SK-N-SH (cell line): Measurements from ENCODE around the gene DDX4. TPM values are rescaled to one million over a fixed set of nuclear protein-coding genes. Genes with fewer than 3 reads are reported as not detected.

Source experiments
- CTCF ChIA-PET: fragments of 300-600, 350-600 bp; formaldehyde crosslinking; extraction: SDS; loops from one replicate; lab custom pipeline; 2021; lab: Yijun Ruan, JAX
- POLR2A ChIA-PET: fragments of 350-600 bp; sonication (Branson Sonifier 250); formaldehyde crosslinking; extraction: SDS; loops from one replicate; lab custom pipeline; 2020; ENCODE audit warnings: antibody characterized with exemption, inconsistent platforms; lab: Yijun Ruan, JAX
- DNase-seq: peaks from one replicate; pipeline ENCODE4 v3.0.0; 2012
- H2AFZ ChIP-seq: fragments of 200-600 bp; sonication (generic); 2 replicates; pipeline ENCODE4 v1.8.1; 2016; ENCODE audit warnings: antibody characterized with exemption, mild to moderate bottlenecking, low read depth
- H3F3A ChIP-seq: fragments of 200-600 bp; sonication (generic); replicated peaks from 2 replicates; pipeline ENCODE3; 2016; ENCODE audit warnings: antibody characterized with exemption, mild to moderate bottlenecking; ENCODE audit not compliant: insufficient read depth
- H3K27ac ChIP-seq, 2 experiments: fragments of 200-500 bp in 1 of 2; fragments of 200-600 bp in 1 of 2; sonication (Bioruptor generic) in 1 of 2; sonication (generic), shearing (Covaris generic) in 1 of 2; 2 replicates each; pipeline versions ENCODE4 v1.5.1 to v1.6.1; 2014 to 2016; ENCODE audit warnings: low read depth in 2 of 2, inconsistent platforms in 1 of 2, low read length in 1 of 2, mild to moderate bottlenecking in 1 of 2, mixed read lengths in 1 of 2
- H3K27me3 ChIP-seq: fragments of 200-600 bp; sonication (generic), shearing (Covaris generic); 2 replicates; pipeline ENCODE4 v1.6.1; 2016; ENCODE audit warnings: mixed run types; ENCODE audit not compliant: insufficient read depth
- H3K36me3 ChIP-seq, 2 experiments: fragments of 200-500 bp in 1 of 2; fragments of 200-600 bp in 1 of 2; sonication (Bioruptor generic) in 1 of 2; sonication (generic) in 1 of 2; replicated peaks in 1 of 2; 2 replicates each; pipeline versions ENCODE3 to v1.5.1; 2014 to 2016; ENCODE audit warnings: low read length in 1 of 2, mild to moderate bottlenecking in 1 of 2; ENCODE audit not compliant: insufficient read depth in 2 of 2, control insufficient read depth in 1 of 2
- H3K4me1 ChIP-seq, 2 experiments: fragments of 200-500 bp in 1 of 2; fragments of 200-600 bp in 1 of 2; sonication (Bioruptor generic) in 1 of 2; sonication (generic), shearing (Covaris generic) in 1 of 2; 2 replicates each; pipeline versions ENCODE4 v1.5.1 to v1.6.1; 2014 to 2016; ENCODE audit warnings: low read depth in 1 of 2, low read length in 1 of 2, mixed run types in 1 of 2; ENCODE audit not compliant: insufficient read depth in 2 of 2, control insufficient read depth in 1 of 2
- H3K4me2 ChIP-seq: fragments of 200-600 bp; sonication (generic), shearing (Covaris generic); 2 replicates; pipeline ENCODE4 v1.6.1; 2017; ENCODE audit warnings: mixed run types
- H3K4me3 ChIP-seq, 2 experiments: fragments of 200-500 bp in 1 of 2; fragments of 200-600 bp in 1 of 2; sonication (Bioruptor generic) in 1 of 2; sonication (generic), shearing (Covaris generic) in 1 of 2; 2 replicates each; pipeline versions ENCODE4 v1.5.1 to v1.8.1; 2014 to 2016; ENCODE audit warnings: low read depth in 2 of 2, inconsistent platforms in 1 of 2, low read length in 1 of 2, mild to moderate bottlenecking in 1 of 2, mixed read lengths in 1 of 2, moderate library complexity in 1 of 2
- H3K79me2 ChIP-seq: fragments of 200-600 bp; sonication (generic); 2 replicates; pipeline ENCODE4 v1.8.1; 2017; ENCODE audit warnings: mild to moderate bottlenecking; ENCODE audit not compliant: insufficient read depth
- H3K9ac ChIP-seq: fragments of 200-600 bp; sonication (generic); 2 replicates; pipeline ENCODE4 v1.6.1; 2017; ENCODE audit warnings: mixed run types
- H3K9me2 ChIP-seq: fragments of 200-600 bp; sonication (generic); 2 replicates; pipeline ENCODE4 v1.6.1; 2017; ENCODE audit warnings: mixed run types
- H3K9me3 ChIP-seq: fragments of 200-600 bp; sonication (generic); 2 replicates; pipeline ENCODE4 v1.6.1; 2017; ENCODE audit warnings: mixed run types, mild to moderate bottlenecking, moderate library complexity
- H4K20me1 ChIP-seq: fragments of 200-600 bp; sonication (generic); 2 replicates; pipeline ENCODE4 v1.6.1; 2017; ENCODE audit warnings: mild to moderate bottlenecking, mixed run types; ENCODE audit not compliant: insufficient read depth
- ELF1 ChIP-seq: IDR thresholded peaks from 2 replicates; pipeline ENCODE4 v1.4.0; 2012
- EP300 ChIP-seq, 2 experiments: IDR thresholded peaks; 2 replicates each; pipeline versions ENCODE4 v1.4.0 to v1.6.1; 2012; ENCODE audit warnings: borderline replicate concordance in 1 of 2, low read depth in 1 of 2, low read length in 1 of 2
- EZH2phosphoT487 ChIP-seq: fragments of 200-600 bp; sonication (generic); IDR thresholded peaks from 2 replicates; pipeline ENCODE4 v1.6.1; 2017; ENCODE audit warnings: low read depth, mixed run types, mild to moderate bottlenecking, antibody characterized with exemption, moderate library complexity, borderline replicate concordance
- FOSL2 ChIP-seq: IDR thresholded peaks from 2 replicates; pipeline ENCODE4 v1.4.0; 2012; ENCODE audit warnings: low read depth, mild to moderate bottlenecking, moderate library complexity, borderline replicate concordance
- FOXJ3 ChIP-seq: sonication (generic); formaldehyde crosslinking; IDR thresholded peaks from 2 replicates; pipeline ENCODE4 v1.5.1; 2020; ENCODE audit warnings: mild to moderate bottlenecking, missing genetic modification reagents
- FOXM1 ChIP-seq: IDR thresholded peaks from 2 replicates; pipeline ENCODE4 v1.4.0; 2012; ENCODE audit warnings: low read depth, mild to moderate bottlenecking
- GATA2 ChIP-seq: sonication (generic); formaldehyde crosslinking; IDR thresholded peaks from 2 replicates; pipeline ENCODE4 v1.5.0; 2020; ENCODE audit warnings: mild to moderate bottlenecking, missing genetic modification reagents
- JUND ChIP-seq: IDR thresholded peaks from 2 replicates; pipeline ENCODE4 v1.4.0; 2012
- MXI1 ChIP-seq: IDR thresholded peaks from 2 replicates; pipeline ENCODE4 v1.6.1; 2012; ENCODE audit warnings: mild to moderate bottlenecking, low read depth, low read length, improper control_type of control experiment
- NFIC ChIP-seq: IDR thresholded peaks from 2 replicates; pipeline ENCODE4 v1.4.0; 2012; ENCODE audit warnings: borderline replicate concordance
- RXRA ChIP-seq: IDR thresholded peaks from 2 replicates; pipeline ENCODE4 v1.4.0; 2012; ENCODE audit warnings: low read depth, mild to moderate bottlenecking, borderline replicate concordance
- SIN3A ChIP-seq: IDR thresholded peaks from 2 replicates; pipeline ENCODE4 v1.6.1; 2012; ENCODE audit warnings: low read depth, mild to moderate bottlenecking, low read length, moderate library complexity, borderline replicate concordance
- SMC3 ChIP-seq: IDR thresholded peaks from 2 replicates; pipeline ENCODE4 v1.6.1; 2012; ENCODE audit warnings: low read depth, low read length, improper control_type of control experiment
- TAF1 ChIP-seq: IDR thresholded peaks from 2 replicates; pipeline ENCODE4 v1.6.1; 2012; ENCODE audit warnings: low read depth, mild to moderate bottlenecking, low read length, moderate library complexity, borderline replicate concordance
- TCF12 ChIP-seq: IDR thresholded peaks from 2 replicates; pipeline ENCODE4 v1.4.0; 2012
- TEAD4 ChIP-seq: IDR thresholded peaks from 2 replicates; pipeline ENCODE4 v1.4.0; 2012; ENCODE audit warnings: mild to moderate bottlenecking, borderline replicate concordance; ENCODE audit not compliant: insufficient read depth
- WGBS: methylation state at CpG from one replicate; pipeline ENCODE4 v1.1.6; 2017; ENCODE audit warnings: low lambda C conversion rate; 5-methylcytosine and 5-hydroxymethylcytosine counted together
- polyA plus RNA-seq, 3 experiments: library from polyadenylated mRNA; depleted of rRNA; stranded (reverse); fragments of >200 nt; gene quantifications; 2 replicates each; pipeline ENCODE4 v1.2.3, GENCODE V29; 2012
- TF ChIP-seq, protein P1 (sequence below): IDR thresholded peaks from 2 replicates; pipeline ENCODE4 v1.4.0; 2012; ENCODE audit warnings: low read depth
- TF ChIP-seq, protein P2 (sequence below): IDR thresholded peaks from 2 replicates; pipeline ENCODE4 v1.4.0; 2012; ENCODE audit warnings: low read depth, borderline replicate concordance
- TF ChIP-seq, protein P3 (sequence below): IDR thresholded peaks from 2 replicates; pipeline ENCODE4 v1.6.1; 2012; ENCODE audit warnings: mild to moderate bottlenecking, low read depth, low read length, moderate library complexity
- TF ChIP-seq, protein P4 (sequence below): IDR thresholded peaks from 2 replicates; pipeline ENCODE4; 2012
- TF ChIP-seq, protein P5 (sequence below): fragments of 150-350 bp; IDR thresholded peaks from 2 replicates; pipeline ENCODE4 v1.6.1; 2016; ENCODE audit warnings: mild to moderate bottlenecking, low read depth, low read length

Gene DDX4
- polyA plus RNA-seq, 1 of the 3 experiments (the other 2 are of a cell fraction) = not detected

DNA sequence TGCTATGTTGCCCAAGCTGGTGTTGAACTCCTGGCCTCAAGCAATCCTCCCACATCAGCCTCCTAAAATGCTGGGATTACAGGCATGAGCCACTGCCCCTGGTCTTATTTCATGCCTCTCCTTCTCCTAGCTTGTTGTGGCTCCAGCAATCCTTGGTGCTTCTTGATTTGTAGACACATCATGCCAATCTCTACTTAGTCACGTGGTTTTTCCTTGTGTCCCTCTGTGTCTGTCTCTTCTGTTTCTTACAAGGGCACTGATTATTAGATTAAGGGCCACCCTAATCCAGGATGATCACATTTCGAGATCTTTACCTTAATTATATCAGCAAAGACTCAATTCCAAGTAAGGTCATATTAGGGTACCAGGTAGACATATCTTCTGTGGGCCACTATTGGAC is 104.1 kb downstream of the DDX4 start (continued):
- TF ChIP-seq, protein P1, sequence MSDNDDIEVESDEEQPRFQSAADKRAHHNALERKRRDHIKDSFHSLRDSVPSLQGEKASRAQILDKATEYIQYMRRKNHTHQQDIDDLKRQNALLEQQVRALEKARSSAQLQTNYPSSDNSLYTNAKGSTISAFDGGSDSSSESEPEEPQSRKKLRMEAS = no peak
- TF ChIP-seq, protein P2, sequence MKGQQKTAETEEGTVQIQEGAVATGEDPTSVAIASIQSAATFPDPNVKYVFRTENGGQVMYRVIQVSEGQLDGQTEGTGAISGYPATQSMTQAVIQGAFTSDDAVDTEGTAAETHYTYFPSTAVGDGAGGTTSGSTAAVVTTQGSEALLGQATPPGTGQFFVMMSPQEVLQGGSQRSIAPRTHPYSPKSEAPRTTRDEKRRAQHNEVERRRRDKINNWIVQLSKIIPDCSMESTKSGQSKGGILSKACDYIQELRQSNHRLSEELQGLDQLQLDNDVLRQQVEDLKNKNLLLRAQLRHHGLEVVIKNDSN = no peak

DNA sequence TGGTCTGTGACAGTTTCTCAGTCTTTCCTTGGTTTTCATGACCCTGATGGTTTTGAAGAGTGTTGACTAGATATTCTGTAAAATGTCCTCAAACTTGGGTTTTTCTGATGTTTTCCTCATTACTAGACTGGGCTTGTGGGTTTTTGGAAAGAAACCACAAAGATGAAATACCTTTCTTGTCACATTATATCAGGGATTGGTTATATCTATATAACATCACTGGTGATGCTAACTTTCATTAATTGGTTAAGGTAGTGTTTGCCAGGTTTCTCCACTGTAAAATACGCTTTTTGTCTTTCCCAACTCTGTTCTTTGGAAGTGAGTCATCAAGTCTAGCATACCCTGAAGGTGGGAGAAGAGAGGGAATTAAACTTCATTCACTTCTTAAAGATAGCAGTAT is 110.0 kb downstream of the DDX4 start:
- no peaks in the 10 kb centered on the region for H3K9me2 ChIP-seq
- no peaks in the 10 kb centered on the region for H3K79me2 ChIP-seq
- 35% methylated on average over 1 of the region's 1 CpG for WGBS
- peaks cover 20% of the 10 kb centered on the region for H3F3A ChIP-seq
- POLR2A ChIA-PET = no interaction called here
- CTCF ChIA-PET = no interaction called here
- no peaks in the 10 kb centered on the region for H3K36me3 ChIP-seq
- H3K4me1 ChIP-seq = peaks cover 0 to 6% of the 10 kb centered on the region in 2 experiments; a peak in 1 of 4 replicates
- no peak overlapping the region for H3K4me2 ChIP-seq
- H3K9ac ChIP-seq = no peak overlapping the region
- no peaks in the 10 kb centered on the region for H4K20me1 ChIP-seq
- H3K4me3 ChIP-seq = no peak overlapping the region
- no peaks in the 10 kb centered on the region for H3K27me3 ChIP-seq
- no peak overlapping the region for H2AFZ ChIP-seq
- no peaks in the 10 kb centered on the region for H3K9me3 ChIP-seq
- DNase-seq = no peak
- TF ChIP-seq GATA2 (CRISPR knock-in tag) (no peak), TCF12 (peak; percentile 77), TAF1 (no peak), FOXJ3 (CRISPR knock-in tag) (no peak), FOXM1 (peak; percentile 38; the same call in 1 of the 2 replicates), EP300 (IDR thresholded peaks at IDR 0.05; ENCODE audit: borderline replicate concordance in 1 of 2, low read depth in 1 of 2, low read length in 1 of 2) (peak in 1 of 2 experiments; percentile 49; a peak in 1 of 4 replicates), EZH2phosphoT487 (no peak), SMC3 (no peak), NFIC (peak; percentile 44; the same call in 1 of the 2 replicates), MXI1 (no peak), ELF1 (no peak), TEAD4 (0 out of 2 replicates have a peak, but pooled peaks have one; percentile 37), SIN3A (no peak), RXRA (no peak), JUND (peak; percentile 54), FOSL2 (peak; percentile 50; the same call in 1 of the 2 replicates)
- TF ChIP-seq, protein P3, sequence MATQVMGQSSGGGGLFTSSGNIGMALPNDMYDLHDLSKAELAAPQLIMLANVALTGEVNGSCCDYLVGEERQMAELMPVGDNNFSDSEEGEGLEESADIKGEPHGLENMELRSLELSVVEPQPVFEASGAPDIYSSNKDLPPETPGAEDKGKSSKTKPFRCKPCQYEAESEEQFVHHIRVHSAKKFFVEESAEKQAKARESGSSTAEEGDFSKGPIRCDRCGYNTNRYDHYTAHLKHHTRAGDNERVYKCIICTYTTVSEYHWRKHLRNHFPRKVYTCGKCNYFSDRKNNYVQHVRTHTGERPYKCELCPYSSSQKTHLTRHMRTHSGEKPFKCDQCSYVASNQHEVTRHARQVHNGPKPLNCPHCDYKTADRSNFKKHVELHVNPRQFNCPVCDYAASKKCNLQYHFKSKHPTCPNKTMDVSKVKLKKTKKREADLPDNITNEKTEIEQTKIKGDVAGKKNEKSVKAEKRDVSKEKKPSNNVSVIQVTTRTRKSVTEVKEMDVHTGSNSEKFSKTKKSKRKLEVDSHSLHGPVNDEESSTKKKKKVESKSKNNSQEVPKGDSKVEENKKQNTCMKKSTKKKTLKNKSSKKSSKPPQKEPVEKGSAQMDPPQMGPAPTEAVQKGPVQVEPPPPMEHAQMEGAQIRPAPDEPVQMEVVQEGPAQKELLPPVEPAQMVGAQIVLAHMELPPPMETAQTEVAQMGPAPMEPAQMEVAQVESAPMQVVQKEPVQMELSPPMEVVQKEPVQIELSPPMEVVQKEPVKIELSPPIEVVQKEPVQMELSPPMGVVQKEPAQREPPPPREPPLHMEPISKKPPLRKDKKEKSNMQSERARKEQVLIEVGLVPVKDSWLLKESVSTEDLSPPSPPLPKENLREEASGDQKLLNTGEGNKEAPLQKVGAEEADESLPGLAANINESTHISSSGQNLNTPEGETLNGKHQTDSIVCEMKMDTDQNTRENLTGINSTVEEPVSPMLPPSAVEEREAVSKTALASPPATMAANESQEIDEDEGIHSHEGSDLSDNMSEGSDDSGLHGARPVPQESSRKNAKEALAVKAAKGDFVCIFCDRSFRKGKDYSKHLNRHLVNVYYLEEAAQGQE = no peak
- TF ChIP-seq, protein P4, sequence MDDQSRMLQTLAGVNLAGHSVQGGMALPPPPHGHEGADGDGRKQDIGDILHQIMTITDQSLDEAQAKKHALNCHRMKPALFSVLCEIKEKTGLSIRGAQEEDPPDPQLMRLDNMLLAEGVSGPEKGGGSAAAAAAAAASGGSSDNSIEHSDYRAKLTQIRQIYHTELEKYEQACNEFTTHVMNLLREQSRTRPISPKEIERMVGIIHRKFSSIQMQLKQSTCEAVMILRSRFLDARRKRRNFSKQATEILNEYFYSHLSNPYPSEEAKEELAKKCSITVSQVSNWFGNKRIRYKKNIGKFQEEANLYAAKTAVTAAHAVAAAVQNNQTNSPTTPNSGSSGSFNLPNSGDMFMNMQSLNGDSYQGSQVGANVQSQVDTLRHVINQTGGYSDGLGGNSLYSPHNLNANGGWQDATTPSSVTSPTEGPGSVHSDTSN = peak; percentile 76
- TF ChIP-seq, protein P5, sequence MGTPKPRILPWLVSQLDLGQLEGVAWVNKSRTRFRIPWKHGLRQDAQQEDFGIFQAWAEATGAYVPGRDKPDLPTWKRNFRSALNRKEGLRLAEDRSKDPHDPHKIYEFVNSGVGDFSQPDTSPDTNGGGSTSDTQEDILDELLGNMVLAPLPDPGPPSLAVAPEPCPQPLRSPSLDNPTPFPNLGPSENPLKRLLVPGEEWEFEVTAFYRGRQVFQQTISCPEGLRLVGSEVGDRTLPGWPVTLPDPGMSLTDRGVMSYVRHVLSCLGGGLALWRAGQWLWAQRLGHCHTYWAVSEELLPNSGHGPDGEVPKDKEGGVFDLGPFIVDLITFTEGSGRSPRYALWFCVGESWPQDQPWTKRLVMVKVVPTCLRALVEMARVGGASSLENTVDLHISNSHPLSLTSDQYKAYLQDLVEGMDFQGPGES = no peak
- TF ChIP-seq, all 33 proteins: peak for 8
- no peak overlapping the region; a peak in 1 of 4 replicates for H3K27ac ChIP-seq
